HCT116 (cell line): ENCODE results near the gene DCUN1D2. TPM values are rescaled to one million over a fixed set of nuclear protein-coding genes. Genes with fewer than 3 reads are reported as not detected.

ENCODE experiments used
- ATAC-seq: fragments of 200-7000 bp; cut with Tn5 transposase; 2 replicates; pipeline ENCODE4 v1.9.1; 2020; ENCODE audit warnings: mild to moderate bottlenecking, moderate library complexity
- BruUV-seq: library from RNA; stranded (reverse); fragments of 400-500 nt; replicated peaks from 2 replicates; lab custom pipeline; 2021; lab: Mats Ljungman, UMichigan
- CTCF ChIA-PET: fragments of 300-600 bp; sonication (Branson Sonifier 250); formaldehyde crosslinking; loops from one replicate; lab custom pipeline; 2021; ENCODE audit warnings: antibody characterized with exemption; lab: Charles Lee
- POLR2A ChIA-PET: fragments of 300-600, 350-600 bp; sonication (Branson Sonifier 250); formaldehyde crosslinking; loops from one replicate; lab custom pipeline; 2021; ENCODE audit warnings: antibody characterized with exemption; lab: Charles Lee
- RAD21 ChIA-PET, 2 experiments: fragments of 300-600 bp; sonication (Branson Sonifier 250); formaldehyde crosslinking; loops; one replicate each; lab custom pipeline; 2023; ENCODE audit warnings: low total read pairs in 2 of 2; ENCODE audit not compliant: uncharacterized antibody in 2 of 2, unreplicated experiment in 2 of 2, low non-redundant PET in 1 of 2; lab: Charles Lee
- DNase-seq: peaks from one replicate; pipeline ENCODE4 v3.0.0-alpha.2; 2010; ENCODE audit warnings: low read depth, low spot score
- H2AFZ ChIP-seq: fragments of 200-600 bp; shearing (Covaris generic), sonication (generic); 2 replicates; pipeline ENCODE4 v1.6.1; 2017; ENCODE audit warnings: low read depth, mixed run types, mixed read lengths, antibody characterized with exemption, low read length; ENCODE audit not compliant: poor library complexity, severe bottlenecking
- H3K27ac ChIP-seq: 2 replicates; pipeline ENCODE4 v1.5.1; 2012; ENCODE audit warnings: low read depth, low read length
- H3K27me3 ChIP-seq: fragments of 200-600 bp; sonication (generic); 2 replicates; pipeline ENCODE4 v1.6.1; 2016; ENCODE audit warnings: mixed run types, low read length, mixed read lengths; ENCODE audit not compliant: insufficient read depth
- H3K36me3 ChIP-seq, 2 experiments: fragments of 200-500 bp in 1 of 2; fragments of 200-600 bp in 1 of 2; sonication (Bioruptor generic) in 1 of 2; sonication (generic) in 1 of 2; 2 replicates each; pipeline versions ENCODE4 v1.5.1 to v1.6.1; 2014 to 2016; ENCODE audit warnings: low read length in 2 of 2, inconsistent platforms in 1 of 2, mixed read lengths in 1 of 2, mixed run types in 1 of 2; ENCODE audit not compliant: insufficient read depth in 2 of 2, control insufficient read depth in 1 of 2
- H3K4me1 ChIP-seq, 2 experiments: fragments of 200-600 bp in 1 of 2; sonication (generic) in 1 of 2; 2 replicates each; pipeline versions ENCODE4 v1.5.1 to v1.6.1; 2012 to 2017; ENCODE audit warnings: low read length in 2 of 2, inconsistent platforms in 1 of 2, mild to moderate bottlenecking in 1 of 2, mixed read lengths in 1 of 2, mixed run types in 1 of 2, moderate library complexity in 1 of 2; ENCODE audit not compliant: insufficient read depth in 2 of 2, control insufficient read depth in 1 of 2
- H3K4me2 ChIP-seq: fragments of 200-600 bp; sonication (generic); 2 replicates; pipeline ENCODE4 v1.6.1; 2017; ENCODE audit warnings: mixed run types, low read length, mixed read lengths
- H3K4me3 ChIP-seq, 2 experiments: fragments of 200-600 bp in 1 of 2; sonication (generic) in 1 of 2; replicated peaks in 1 of 2; 2 replicates each; pipeline ENCODE4 v1.5.1; 2011 to 2016; ENCODE audit warnings: low read length in 2 of 2, control low read depth in 1 of 2, low read depth in 1 of 2, mild to moderate bottlenecking in 1 of 2, mixed read lengths in 1 of 2, mixed run types in 1 of 2
- H3K79me2 ChIP-seq: fragments of 200-600 bp; sonication (generic); 2 replicates; pipeline ENCODE4 v1.6.1; 2017; ENCODE audit warnings: mild to moderate bottlenecking, mixed run types, low read length, moderate library complexity, mixed read lengths; ENCODE audit not compliant: insufficient read depth
- H3K9ac ChIP-seq: fragments of 200-600 bp; sonication (generic); 2 replicates; pipeline ENCODE4 v1.6.1; 2016; ENCODE audit warnings: low read length, mixed read lengths
- H3K9me2 ChIP-seq: fragments of 200-600 bp; sonication (generic), shearing (Covaris generic); 2 replicates; pipeline ENCODE4 v1.6.1; 2017; ENCODE audit warnings: mixed run types, mild to moderate bottlenecking, moderate library complexity; ENCODE audit not compliant: insufficient read depth
- H3K9me3 ChIP-seq, 2 experiments: fragments of 200-500 bp in 1 of 2; fragments of 200-600 bp in 1 of 2; sonication (Bioruptor generic) in 1 of 2; sonication (generic) in 1 of 2; 2 replicates each; pipeline ENCODE4 v1.6.1; 2014 to 2017; ENCODE audit warnings: low read length in 2 of 2, mixed read lengths in 2 of 2, inconsistent platforms in 1 of 2, low read depth in 1 of 2, mild to moderate bottlenecking in 1 of 2, mixed run types in 1 of 2, moderate library complexity in 1 of 2; ENCODE audit not compliant: control insufficient read depth in 1 of 2, insufficient read depth in 1 of 2
- H4K20me1 ChIP-seq: fragments of 200-600 bp; sonication (generic), shearing (Covaris generic); 2 replicates; pipeline ENCODE4 v1.6.1; 2017; ENCODE audit warnings: mixed run types, mild to moderate bottlenecking, moderate library complexity; ENCODE audit not compliant: insufficient read depth
- CBX3 ChIP-seq: IDR thresholded peaks from 2 replicates; pipeline ENCODE4 v1.6.1; 2012; ENCODE audit warnings: low read depth
- EGR1 ChIP-seq: IDR thresholded peaks from 2 replicates; pipeline ENCODE4 v1.6.1; 2012; ENCODE audit warnings: low read depth
- EZH2phosphoT487 ChIP-seq: fragments of 200-600 bp; IDR thresholded peaks from 2 replicates; pipeline ENCODE4 v1.6.1; 2018; ENCODE audit warnings: antibody characterized with exemption, borderline replicate concordance
- FOSL1 ChIP-seq: IDR thresholded peaks from 2 replicates; pipeline ENCODE4 v1.6.1; 2012; ENCODE audit warnings: low read depth
- MAX ChIP-seq: IDR thresholded peaks from 2 replicates; pipeline ENCODE4 v1.6.1; 2012
- POLR2A ChIP-seq: IDR thresholded peaks from 2 replicates; pipeline ENCODE4 v1.7.0; 2011; ENCODE audit warnings: borderline replicate concordance; ENCODE audit not compliant: insufficient read depth, insufficient read length; ENCODE audit errors: extremely low read depth
- REST ChIP-seq: IDR thresholded peaks from 2 replicates; pipeline ENCODE4 v1.6.1; 2012; ENCODE audit warnings: low read depth
- SIN3A ChIP-seq: IDR thresholded peaks from 2 replicates; pipeline ENCODE4 v1.6.1; 2012; ENCODE audit warnings: low read depth
- ZNF274 ChIP-seq: fragments of 200-500 bp; sonication (Bioruptor generic); IDR thresholded peaks from 2 replicates; pipeline ENCODE4 v1.6.1; 2014; ENCODE audit warnings: mild to moderate bottlenecking, low read depth, low read length, inconsistent platforms
- intact Hi-C: fragments of 100-400 bp; cut with micrococcal nuclease; formaldehyde crosslinking; loops from 2 replicates; pipeline ENCODE4 v1.10.0; 2022
- total RNA-seq: library from RNA; stranded (reverse); gene quantifications from one replicate; pipeline ENCODE4 v1.2.1, GENCODE V29; 2021; ENCODE audit not compliant: unreplicated experiment

Gene DCUN1D2
- total RNA-seq, 1 experiment from 2014 or later = 25.4 TPM

- CTCF ChIA-PET = no interaction called here
- ATAC-seq (no peak), DNase-seq (no peak)
- intact Hi-C loops = no loop called here
- H3K9me2 ChIP-seq = no peaks in the 10 kb centered on the region
- POLR2A ChIA-PET = no interaction called here
- no peak overlapping the region for H3K27ac ChIP-seq
- RAD21 ChIA-PET = no interaction called here
- no peak overlapping the region for H3K4me2 ChIP-seq
- peaks cover 39% of the 10 kb centered on the region for H3K79me2 ChIP-seq
- TF ChIP-seq ZNF274 (no peak), FOSL1 (no peak), MAX (no peak), POLR2A (no peak), EZH2phosphoT487 (no peak), CBX3 (no peak), SIN3A (no peak), EGR1 (no peak), REST (no peak)
- no peaks in the 10 kb centered on the region for H3K27me3 ChIP-seq
- no TSS peak for BruUV-seq
- H3K36me3 ChIP-seq = peaks cover 13 to 31% of the 10 kb centered on the region in 2 experiments; a peak in 3 of 4 replicates
- no peak overlapping the region for H3K4me3 ChIP-seq
- H3K4me1 ChIP-seq = no peaks in the 10 kb centered on the region
- H2AFZ ChIP-seq = no peak overlapping the region
- H3K9ac ChIP-seq = no peak overlapping the region
- H3K9me3 ChIP-seq = no peaks in the 10 kb centered on the region
- H4K20me1 ChIP-seq = peaks cover 9% of the 10 kb centered on the region; the same call in 1 of the 2 replicates
Observed at GRCh38 chr13:113479179-113479578, 11.3 kb downstream of the DCUN1D2 start.
